AG20443 (cell line): ENCODE measurements around the gene OR2T8.

ENCODE experiments used
- DNase-seq: peaks from one replicate; pipeline ENCODE4 v3.0.0; 2012; ENCODE audit warnings: low spot score, mixed read lengths

OR2T8 gene

GRCh38 chr1:247962911-247963588, 43.0 kb downstream of the OR2T8 start:
- DNase-seq = no peak

- DNase-seq = no peak
These were observed 44.9 kb downstream of the OR2T8 start, which contains the start of gene OR2AK2 for GRCh38 chr1:247964933-247965332. Gene OR2AK2 (plus strand): TSS chr1:247965233. CDS start chr1:247965377, 144 bp downstream.

- DNase-seq = no peak
These were observed 46.6 kb downstream of the OR2T8 start for GRCh38 chr1:247966532-247967204.
